GM21825 (cell line): Measurements from ENCODE around the gene GGTLC2.

Source experiments
- ATAC-seq: cut with Tn5 transposase; IDR thresholded peaks from one replicate; pipeline ENCODE4 v1.9.1; 2021; ENCODE audit warnings: mild to moderate bottlenecking, moderate library complexity; ENCODE audit not compliant: unreplicated experiment

Gene GGTLC2

GRCh38 chr22:22689621-22690345 lies 45.4 kb downstream of the GGTLC2 start:
- no peak for ATAC-seq

- ATAC-seq: no peak
Observed at GRCh38 chr22:22691055-22691454, 46.6 kb downstream of the GGTLC2 start.

- no peak for ATAC-seq
Observed at GRCh38 chr22:22691716-22692701, 47.6 kb downstream of the GGTLC2 start.

GRCh38 chr22:22692707-22693530 lies 48.5 kb downstream of the GGTLC2 start:
- ATAC-seq: no peak

GRCh38 chr22:22693531-22693884 lies 49.1 kb downstream of the GGTLC2 start:
- ATAC-seq: no peak

- ATAC-seq: no peak
Observed at GRCh38 chr22:22694106-22694505, 49.7 kb downstream of the GGTLC2 start.

GRCh38 chr22:22696104-22696503 lies 51.7 kb downstream of the GGTLC2 start:
- ATAC-seq: no peak
